ENCODE data around the gene UBE2Z.

GRCh38 chr17:48873696-48874443 lies 34.3 kb upstream of the UBE2Z start:
- TF ChIP-seq CTCF (IDR thresholded peaks at IDR 0.05; ENCODE audit: extremely low read depth in 1 of 2, insufficient read depth in 1 of 2, low read depth in 1 of 2, low read length in 2 of 2) (no peak), EZH2 (IDR thresholded peaks at IDR 0.05; ENCODE audit: borderline replicate concordance, low read depth, low read length, severe bottlenecking) (no peak), POLR2AphosphoS5 (IDR thresholded peaks at IDR 0.05; ENCODE audit: insufficient read depth, low read depth, low read length) (no peak), GATA2 (IDR thresholded peaks at IDR 0.05; ENCODE audit: insufficient read depth, insufficient read length, low read depth, low read length) (no peak), JUN (IDR thresholded peaks at IDR 0.05; ENCODE audit: borderline replicate concordance, insufficient read depth, insufficient read length, low read depth) (no peak), POLR2A (IDR thresholded peaks at IDR 0.05; ENCODE audit: low read depth, low read length) (no peak)

Data from endothelial cell of umbilical vein (primary cell).